ENCODE data around the gene SPAG6.
"Not testable (repeated sequence)": the region's sequence is repeated elsewhere in the genome, so short reads cannot be mapped to it uniquely, and the experiment has no call there.

The SPAG6 gene

DNA sequence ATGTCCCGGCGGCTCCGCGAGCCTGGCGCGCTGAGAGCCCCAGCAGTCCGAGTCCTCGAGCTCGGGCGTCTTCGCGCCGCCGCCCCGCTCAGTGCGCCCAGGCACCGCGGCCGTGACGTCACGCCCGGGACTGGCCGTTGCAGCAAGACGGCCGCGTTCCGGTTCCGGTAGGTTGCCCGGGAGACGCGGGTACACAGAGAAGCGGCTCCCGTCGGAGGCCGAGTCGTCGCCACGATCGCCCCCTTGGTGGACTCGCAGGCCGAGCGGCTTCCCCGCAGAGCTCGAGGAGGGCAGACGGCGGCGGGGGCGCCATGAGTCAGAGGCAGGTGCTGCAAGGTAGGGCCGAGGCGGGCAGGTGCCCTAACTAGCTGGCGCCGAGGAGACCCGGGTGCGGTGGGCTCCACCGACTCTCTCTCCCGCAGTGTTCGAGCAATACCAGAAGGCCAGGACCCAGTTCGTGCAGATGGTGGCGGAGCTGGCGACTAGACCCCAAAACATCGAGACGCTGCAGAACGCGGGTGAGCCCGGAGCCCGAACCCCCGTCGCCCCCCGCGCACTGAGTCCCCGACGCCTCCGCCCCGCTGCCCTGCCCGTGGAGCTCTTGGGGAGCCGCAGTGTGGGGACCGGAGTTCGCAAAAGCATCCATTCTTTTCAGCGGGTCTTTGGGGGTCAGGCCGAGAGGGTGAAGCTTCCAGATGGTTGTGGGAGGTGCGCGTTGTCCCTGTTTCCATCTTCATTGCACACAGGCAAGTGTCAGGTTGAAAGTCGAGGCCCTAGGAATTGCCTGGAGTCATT is at the start of gene SPAG6:
TSS of gene SPAG6 (plus strand) at position 196 of the 795 bp plus-strand sequence. CDS start at position 312, 116 bp downstream.
- no peak for DNase-seq (ENCODE audit: low spot score)

DNA sequence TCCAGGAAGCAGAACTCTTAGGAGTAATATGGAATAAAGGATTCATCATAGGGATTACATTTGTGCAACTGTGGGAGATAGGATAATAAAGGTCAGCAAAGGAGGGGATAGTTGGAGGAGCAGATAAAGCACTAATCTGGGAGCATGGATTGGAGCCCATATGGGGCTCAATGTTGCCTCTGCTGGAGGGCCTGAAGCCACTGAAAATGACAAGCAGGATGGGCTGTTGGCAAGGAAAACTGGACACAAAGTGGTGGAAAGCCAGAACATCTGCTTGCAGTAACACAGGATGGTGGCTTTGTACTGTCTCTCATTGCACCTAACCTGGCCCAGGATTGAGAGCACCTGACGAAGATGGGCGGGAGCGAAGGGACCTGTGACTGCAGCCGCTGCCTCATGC is 44.1 kb upstream of the SPAG6 start:
- no peak for DNase-seq (ENCODE audit: low spot score)

DNA sequence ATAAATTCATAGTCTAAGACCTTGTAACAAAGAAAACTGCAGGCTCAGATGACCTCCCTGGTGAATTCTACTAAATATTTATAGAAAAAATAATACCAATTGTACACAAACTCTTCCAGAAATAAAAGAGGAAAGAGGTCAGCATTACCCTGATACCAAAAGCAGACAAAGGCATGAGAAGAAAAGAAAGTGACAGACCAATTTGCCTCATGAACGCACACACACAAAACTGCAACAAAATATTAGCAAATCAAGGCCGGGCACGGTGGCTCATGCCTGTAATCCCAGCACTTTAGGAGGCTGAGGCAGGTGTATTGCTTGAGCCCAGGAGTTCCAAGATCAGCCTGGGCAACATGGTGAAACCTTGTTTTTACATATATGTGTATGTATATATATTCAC is 41.8 kb upstream of the SPAG6 start:
- DNase-seq (ENCODE audit: low spot score) = no peak

GRCh38 chr10:22305721-22306120 is 39.6 kb upstream of the SPAG6 start:
- DNase-seq (ENCODE audit: low spot score) = no peak

DNA sequence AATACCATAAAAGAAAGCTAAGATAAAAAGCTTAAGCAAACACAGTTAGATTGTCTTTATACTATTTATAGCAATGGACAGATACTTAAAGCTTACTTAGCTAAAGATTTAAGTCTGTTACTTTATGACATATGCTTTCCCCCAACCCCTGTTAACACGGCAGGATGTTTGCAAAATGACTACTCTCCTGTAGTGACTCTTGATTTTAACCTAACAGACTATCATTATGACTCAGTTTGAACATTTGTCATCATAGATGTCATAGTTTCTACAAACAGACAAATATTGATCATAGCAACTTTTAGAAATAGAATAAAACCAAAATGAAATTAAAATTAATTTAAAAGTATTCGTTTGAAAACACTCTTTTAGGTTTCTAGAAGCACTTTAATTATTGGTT is 36.9 kb upstream of the SPAG6 start:
- DNase-seq (ENCODE audit: low spot score) = no peak

DNA sequence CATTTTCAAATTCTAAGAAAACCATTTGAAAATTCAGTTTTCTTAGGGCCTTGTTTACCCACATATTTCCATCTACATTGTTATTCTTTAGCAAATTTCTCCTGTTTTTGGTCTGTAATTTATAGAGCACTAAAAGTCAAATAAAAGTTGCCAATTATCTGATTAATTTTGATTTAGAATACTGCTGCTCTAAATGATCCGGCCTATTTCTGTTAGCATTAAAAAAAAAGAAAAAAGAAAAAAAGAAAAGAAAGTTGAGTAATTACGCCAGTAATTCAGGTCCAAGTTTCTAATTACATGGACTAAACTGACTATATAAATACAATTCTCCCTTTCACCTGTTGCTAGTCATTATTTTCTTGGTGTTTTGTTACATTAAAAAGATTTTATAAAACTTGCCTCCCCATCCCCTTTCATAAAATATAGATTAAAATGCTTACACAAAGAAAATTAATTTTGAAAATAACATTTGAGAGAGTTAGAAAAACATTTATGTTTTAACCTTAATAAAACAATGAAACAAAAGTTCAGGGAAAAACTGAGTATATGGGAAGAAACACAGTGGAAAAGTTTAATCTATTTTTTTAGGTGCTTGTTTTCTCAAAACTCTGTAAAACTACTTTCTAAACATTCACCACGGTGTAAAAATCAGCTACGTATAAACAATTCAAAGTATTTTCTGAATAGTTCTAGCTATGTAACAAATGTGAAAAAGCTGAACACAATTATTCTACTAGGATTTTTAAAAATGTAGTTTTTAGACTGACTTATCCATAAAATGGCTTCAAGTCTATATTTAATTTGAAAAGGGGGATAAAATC is 35.9 kb upstream of the SPAG6 start:
- no peak for DNase-seq (ENCODE audit: low spot score)

GRCh38 chr10:22310012-22310411 is 35.3 kb upstream of the SPAG6 start:
- DNase-seq (ENCODE audit: low spot score) = not testable (repeated sequence)

- no peak for DNase-seq (ENCODE audit: low spot score)
Measured at GRCh38 chr10:22310928-22311327, 34.4 kb upstream of the SPAG6 start.

GRCh38 chr10:22314852-22315251 is 30.4 kb upstream of the SPAG6 start:
- DNase-seq (ENCODE audit: low spot score) = no peak

GRCh38 chr10:22315455-22316285 is 29.6 kb upstream of the SPAG6 start:
- DNase-seq (ENCODE audit: low spot score) = no peak

GRCh38 chr10:22316286-22317075 is 28.8 kb upstream of the SPAG6 start, which contains the start of gene COMMD3:
Gene COMMD3 (plus strand): TSS chr10:22316388. CDS start chr10:22316418, 30 bp downstream.
- DNase-seq (ENCODE audit: low spot score) = peak; percentile 71

DNA sequence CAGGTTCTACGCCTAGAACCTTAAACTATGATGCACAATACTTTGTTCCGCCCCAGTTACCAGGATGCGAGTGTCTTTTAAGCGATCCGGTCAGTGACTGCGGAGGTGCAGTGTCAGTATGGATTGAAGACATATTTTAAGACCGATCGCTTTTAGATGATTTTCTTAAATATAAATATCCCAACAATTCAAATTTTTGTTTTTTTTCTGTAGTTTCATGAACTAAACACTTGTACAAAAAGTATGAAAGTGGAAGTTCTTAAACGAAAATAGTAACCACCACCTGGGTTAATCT is 28.3 kb upstream of the SPAG6 start:
- no peak for DNase-seq (ENCODE audit: low spot score)

GRCh38 chr10:22317771-22318565 is 27.3 kb upstream of the SPAG6 start:
- DNase-seq (ENCODE audit: low spot score) = no peak

GRCh38 chr10:22318772-22319171 is 26.5 kb upstream of the SPAG6 start:
- DNase-seq (ENCODE audit: low spot score) = no peak

DNA sequence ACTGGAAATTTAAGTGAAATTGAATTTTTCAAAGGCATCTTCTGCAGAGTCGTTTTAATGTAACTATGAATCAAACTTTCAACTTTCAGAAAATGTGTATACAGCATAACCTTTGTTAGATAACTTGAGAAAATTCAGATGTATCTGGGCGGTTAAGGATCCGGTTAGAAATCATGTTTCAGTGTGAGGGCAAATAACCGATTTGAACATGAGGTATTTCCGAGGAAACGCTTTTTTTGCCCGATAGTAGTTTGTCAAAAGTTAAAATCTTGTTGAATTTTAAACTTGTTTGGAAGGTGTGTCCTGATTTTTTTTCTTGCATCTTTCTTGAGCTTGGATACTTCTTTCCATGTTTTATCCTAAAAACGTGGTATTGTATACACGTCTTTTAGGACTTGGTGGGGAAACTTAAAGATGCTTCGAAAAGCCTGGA is 25.7 kb upstream of the SPAG6 start:
- DNase-seq (ENCODE audit: low spot score) = no peak

DNA sequence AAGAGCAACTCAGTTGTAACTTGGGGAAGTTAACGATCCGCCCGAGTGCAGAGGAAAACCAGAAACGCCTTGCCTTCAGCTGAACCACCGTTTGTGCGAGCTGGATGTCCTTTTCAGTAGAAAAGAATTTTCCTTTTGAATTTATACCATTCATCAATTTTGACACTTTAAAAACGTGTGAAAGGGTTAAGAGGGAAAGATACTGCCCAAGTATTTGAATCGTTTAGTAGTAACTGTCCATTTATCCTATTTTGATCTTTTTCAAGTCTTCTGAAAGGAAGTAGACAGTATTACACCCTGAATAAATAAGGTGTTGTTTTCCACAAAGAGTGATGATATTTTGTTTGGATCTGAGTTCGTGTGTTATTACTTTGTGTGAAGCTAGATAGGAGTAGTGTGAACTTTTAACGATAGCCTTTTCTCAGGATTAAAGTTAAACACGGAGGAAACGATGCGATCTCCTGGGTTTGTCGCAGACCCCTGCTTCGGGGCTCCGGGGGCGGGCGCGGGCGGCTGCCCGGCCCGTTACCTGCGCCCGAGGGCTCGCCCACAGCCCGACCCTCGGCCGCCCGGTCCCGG is 25.2 kb upstream of the SPAG6 start:
- no peak for DNase-seq (ENCODE audit: low spot score)

DNA sequence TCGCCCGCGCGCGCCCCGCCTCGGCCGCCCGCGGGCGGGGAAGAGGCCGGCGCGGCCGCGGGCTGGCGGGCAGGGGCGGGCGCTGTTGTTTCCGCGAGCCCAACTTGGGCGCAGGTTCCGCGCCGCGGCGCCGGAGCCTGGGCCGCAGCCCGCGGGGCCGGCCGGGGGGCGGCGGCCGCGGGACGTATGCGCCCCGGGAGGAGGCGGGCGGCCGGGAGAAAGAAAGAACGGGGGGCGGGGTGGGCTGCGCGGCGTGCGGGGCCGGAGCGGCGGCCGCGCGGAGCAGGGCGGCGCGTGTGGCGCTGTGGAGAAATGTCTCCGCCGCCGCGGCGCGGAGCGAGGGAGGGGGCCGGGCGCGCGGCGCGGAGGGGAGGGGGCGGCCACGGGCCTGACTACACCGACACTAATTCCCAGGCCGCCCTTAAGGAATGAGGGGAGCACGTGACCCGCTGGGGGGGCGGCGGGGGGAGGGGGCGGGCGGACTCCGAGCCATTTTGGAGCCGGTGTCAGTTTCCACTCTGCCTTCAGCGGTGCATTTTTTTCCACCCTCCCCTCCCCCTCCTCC is 24.6 kb upstream of the SPAG6 start, which contains the start of gene BMI1:
TSS of gene BMI1 (plus strand) at position 509 of the 565 bp plus-strand sequence. CDS start 5,351 bp downstream, outside the sequence.
- peak; percentile 96 for DNase-seq (ENCODE audit: low spot score)

- DNase-seq (ENCODE audit: low spot score) = no peak
Measured at GRCh38 chr10:22321156-22321923, 24.0 kb upstream of the SPAG6 start.
